SK-MEL-5 (cell line): ENCODE data around the gene EML5. TPM values are rescaled to one million over a fixed set of nuclear protein-coding genes. Genes with fewer than 3 reads are reported as not detected.

ENCODE experiments used
- small RNA-seq, 2 experiments: library from RNA; depleted of rRNA; stranded (forward); fragments of <200 nt; gene quantifications; one replicate each; pipeline ENCODE3, GENCODE V24; 2014
- total RNA-seq: library from RNA; depleted of rRNA; stranded (reverse); fragments of >200 nt; shearing (Covaris generic); gene quantifications from 2 replicates; pipeline ENCODE4 v1.2.3, GENCODE V29; 2014; rRNA removed

EML5 gene
- total RNA-seq, 1 experiment from 2014 or later: 0.16 TPM

Small RNAs within 50 kb of the gene (small RNA-seq; reads per million reads assigned to genes)
- gene RF00019: 0 reads per million in 2 experiments
- 0 reads per million in 2 experiments for gene RNU4-92P

Other genes starting within 250 kb of the EML5 start
- gene PTPN21, start 237.9 kb downstream of the EML5 start, total RNA-seq: 2.4 and 2.7 TPM in 2 replicates
- gene ZC3H14, start 229.9 kb downstream of the EML5 start, total RNA-seq: 66.1 and 67.3 TPM in 2 replicates
- 32.2 and 45.8 TPM in 2 replicates for gene TTC8, start 31.7 kb upstream of the EML5 start, total RNA-seq